ENCODE data around the gene KIAA0319L.
"Not testable (repeated sequence)": the region's sequence is repeated elsewhere in the genome, so short reads cannot be mapped to it uniquely, and the experiment has no call there.

The KIAA0319L gene

DNA sequence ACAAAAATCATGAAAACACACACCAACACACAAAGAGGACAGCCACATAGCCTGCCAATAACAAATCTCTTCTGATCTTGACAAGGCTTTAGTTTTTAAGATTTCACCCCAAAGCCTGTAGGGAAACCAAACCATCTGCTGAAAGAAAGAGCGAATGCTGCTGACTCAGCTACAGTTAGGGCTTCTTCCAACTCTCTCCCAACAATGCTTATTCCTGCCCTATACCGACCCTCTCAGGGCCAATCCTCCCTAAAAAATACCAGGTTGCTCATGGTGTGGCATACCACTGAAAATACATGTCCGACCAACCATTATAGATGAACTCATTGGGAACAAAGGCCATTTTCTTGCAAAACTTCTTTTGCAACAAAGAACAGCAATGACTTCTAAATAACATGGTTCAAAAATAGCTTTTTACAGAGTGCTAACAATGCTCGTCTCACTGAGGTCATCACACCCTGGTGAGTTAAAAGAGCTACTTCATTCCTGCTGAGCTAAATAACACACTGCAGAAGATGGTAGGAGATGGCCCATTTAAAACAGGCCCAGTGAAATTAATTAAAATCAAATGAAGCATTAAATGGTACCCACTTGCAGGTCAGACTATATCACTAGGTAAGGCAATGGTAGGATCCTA, 86.1 kb downstream of the KIAA0319L start:
- no peak for DNase-seq (ENCODE audit: extremely low read depth, insufficient read length)
- H3K36me3 ChIP-seq (ENCODE audit: control insufficient read depth, insufficient read depth, low read length), result peaks cover 1% of the 10 kb centered on the region
- TF ChIP-seq, protein P1, sequence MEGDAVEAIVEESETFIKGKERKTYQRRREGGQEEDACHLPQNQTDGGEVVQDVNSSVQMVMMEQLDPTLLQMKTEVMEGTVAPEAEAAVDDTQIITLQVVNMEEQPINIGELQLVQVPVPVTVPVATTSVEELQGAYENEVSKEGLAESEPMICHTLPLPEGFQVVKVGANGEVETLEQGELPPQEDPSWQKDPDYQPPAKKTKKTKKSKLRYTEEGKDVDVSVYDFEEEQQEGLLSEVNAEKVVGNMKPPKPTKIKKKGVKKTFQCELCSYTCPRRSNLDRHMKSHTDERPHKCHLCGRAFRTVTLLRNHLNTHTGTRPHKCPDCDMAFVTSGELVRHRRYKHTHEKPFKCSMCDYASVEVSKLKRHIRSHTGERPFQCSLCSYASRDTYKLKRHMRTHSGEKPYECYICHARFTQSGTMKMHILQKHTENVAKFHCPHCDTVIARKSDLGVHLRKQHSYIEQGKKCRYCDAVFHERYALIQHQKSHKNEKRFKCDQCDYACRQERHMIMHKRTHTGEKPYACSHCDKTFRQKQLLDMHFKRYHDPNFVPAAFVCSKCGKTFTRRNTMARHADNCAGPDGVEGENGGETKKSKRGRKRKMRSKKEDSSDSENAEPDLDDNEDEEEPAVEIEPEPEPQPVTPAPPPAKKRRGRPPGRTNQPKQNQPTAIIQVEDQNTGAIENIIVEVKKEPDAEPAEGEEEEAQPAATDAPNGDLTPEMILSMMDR (IDR thresholded peaks at IDR 0.05; ENCODE audit: insufficient read depth, low read length, poor library complexity, severe bottlenecking), result no peak
- H3K4me3 ChIP-seq (replicated peaks; ENCODE audit: low read depth, low read length), result no peak overlapping the region
- H3K27me3 ChIP-seq (replicated peaks; ENCODE audit: control insufficient read depth, insufficient read depth, low read length), result no peaks in the 10 kb centered on the region

DNA sequence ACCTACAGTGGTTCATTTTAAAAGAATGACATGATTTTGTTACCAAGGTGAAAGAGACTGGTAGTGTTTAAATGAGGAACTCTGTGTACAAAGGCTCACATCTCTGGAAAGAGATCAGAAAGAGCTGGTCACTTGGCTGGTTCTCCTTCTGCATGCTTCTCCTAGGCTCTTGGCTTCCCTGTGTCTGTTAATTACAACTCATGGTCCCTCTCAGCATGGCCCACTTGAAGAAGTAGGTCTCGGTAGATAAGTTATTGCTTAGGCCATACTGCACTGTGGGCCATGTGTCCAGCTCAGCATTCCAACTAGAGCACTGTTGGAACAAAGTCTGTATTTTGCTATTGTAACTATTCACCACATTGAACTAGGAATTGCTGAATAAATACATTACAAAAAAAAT, 91.1 kb downstream of the KIAA0319L start:
- H3K36me3 ChIP-seq (ENCODE audit: control insufficient read depth, insufficient read depth, low read length), result peaks cover 13% of the 10 kb centered on the region
- TF ChIP-seq, protein P1 (IDR thresholded peaks at IDR 0.05; ENCODE audit: insufficient read depth, low read length, poor library complexity, severe bottlenecking), result no peak
- no peaks in the 10 kb centered on the region for H3K27me3 ChIP-seq (replicated peaks; ENCODE audit: control insufficient read depth, insufficient read depth, low read length)
- no peak for DNase-seq (ENCODE audit: extremely low read depth, insufficient read length)
- H3K4me3 ChIP-seq (replicated peaks; ENCODE audit: low read depth, low read length), result no peak overlapping the region

DNA sequence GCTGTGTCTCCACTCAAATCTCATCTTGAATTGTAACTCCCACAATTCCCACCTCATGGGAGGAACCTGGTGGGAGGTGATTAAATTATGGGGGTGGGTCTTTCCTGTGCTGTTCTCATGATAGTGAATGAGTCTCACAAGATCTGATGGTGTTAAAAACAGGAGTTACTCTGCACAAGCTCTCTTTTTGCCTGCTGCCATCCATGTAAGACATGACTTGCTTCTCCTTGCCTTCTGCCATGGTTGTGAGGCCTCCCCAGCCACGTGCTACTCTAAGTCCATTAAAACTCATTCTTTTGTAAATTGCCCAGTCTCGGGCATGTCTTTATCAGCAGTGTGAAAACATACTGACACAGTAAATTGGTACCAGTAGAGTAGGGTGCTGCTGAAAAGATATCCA, 93.5 kb downstream of the KIAA0319L start:
- not testable (repeated sequence) for H3K27me3 ChIP-seq (replicated peaks; ENCODE audit: control insufficient read depth, insufficient read depth, low read length); H3K4me3 ChIP-seq (replicated peaks; ENCODE audit: low read depth, low read length); DNase-seq (ENCODE audit: extremely low read depth, insufficient read length)
- peaks cover 13% of the 10 kb centered on the region for H3K36me3 ChIP-seq (ENCODE audit: control insufficient read depth, insufficient read depth, low read length)

DNA sequence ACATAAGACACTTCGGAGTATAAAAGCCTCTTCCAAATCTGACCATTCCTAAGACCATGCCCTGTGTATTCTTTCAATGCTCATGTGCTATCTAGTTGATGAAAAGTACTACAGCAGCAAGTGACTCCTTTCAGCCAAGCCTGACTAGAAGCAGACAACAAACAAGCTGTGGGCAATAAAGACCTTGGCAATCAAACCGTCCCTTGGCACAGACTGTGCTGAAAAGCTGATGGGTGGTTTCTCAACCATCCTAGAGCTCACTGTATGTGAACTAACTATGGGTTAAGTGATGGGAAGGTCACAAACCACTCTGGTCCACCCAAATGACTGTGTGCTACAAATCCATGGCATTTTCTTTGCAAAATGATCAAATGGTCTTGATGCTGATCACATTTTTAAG, 94.0 kb downstream of the KIAA0319L start:
- no peak for DNase-seq (ENCODE audit: extremely low read depth, insufficient read length)
- Histone ChIP-seq H3K4me3 (replicated peaks; ENCODE audit: low read depth, low read length) (no peak overlapping the region), H3K27me3 (replicated peaks; ENCODE audit: control insufficient read depth, insufficient read depth, low read length) (no peaks in the 10 kb centered on the region), H3K36me3 (ENCODE audit: control insufficient read depth, insufficient read depth, low read length) (peaks cover 11% of the 10 kb centered on the region)
- TF ChIP-seq, protein P1 (IDR thresholded peaks at IDR 0.05; ENCODE audit: insufficient read depth, low read length, poor library complexity, severe bottlenecking), result no peak

DNA sequence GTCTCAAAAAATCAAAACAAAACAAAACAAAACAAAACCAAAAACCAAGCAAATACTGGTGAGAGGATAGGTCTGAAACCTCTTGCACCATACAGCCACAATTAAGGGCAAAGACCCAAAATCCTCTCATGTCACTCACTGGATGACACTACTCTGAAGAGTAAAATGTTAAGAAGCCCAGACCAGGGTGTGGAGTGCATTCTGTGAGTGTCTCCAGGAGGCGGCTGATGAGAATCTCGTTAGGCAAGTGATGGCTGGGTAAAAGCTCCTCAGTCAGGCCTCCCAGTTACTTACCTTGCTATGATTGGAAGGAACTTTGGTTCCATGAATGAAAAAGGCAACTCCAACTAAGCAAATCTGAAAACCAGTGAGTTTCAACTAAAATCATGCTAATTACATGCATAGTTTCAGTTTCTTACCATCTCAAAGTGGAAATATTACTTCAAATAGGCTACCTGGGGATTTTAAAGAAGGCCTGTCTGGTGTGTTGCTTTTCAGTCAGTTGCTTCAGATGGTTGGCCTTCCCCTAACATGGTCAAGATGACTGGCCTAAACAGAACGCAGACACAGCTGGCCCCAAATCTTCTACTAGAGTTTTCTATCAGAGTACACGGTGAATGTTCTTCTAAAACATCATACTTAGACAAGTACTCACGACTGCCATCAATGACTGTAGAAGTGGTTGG, 95.1 kb downstream of the KIAA0319L start:
- peak; percentile 29 for DNase-seq (ENCODE audit: extremely low read depth, insufficient read length)
- H3K27me3 ChIP-seq (replicated peaks; ENCODE audit: control insufficient read depth, insufficient read depth, low read length), result no peaks in the 10 kb centered on the region
- H3K36me3 ChIP-seq (ENCODE audit: control insufficient read depth, insufficient read depth, low read length), result peaks cover 12% of the 10 kb centered on the region
- H3K4me3 ChIP-seq (replicated peaks; ENCODE audit: low read depth, low read length), result no peak overlapping the region
- TF ChIP-seq, protein P1 (IDR thresholded peaks at IDR 0.05; ENCODE audit: insufficient read depth, low read length, poor library complexity, severe bottlenecking), result no peak

DNA sequence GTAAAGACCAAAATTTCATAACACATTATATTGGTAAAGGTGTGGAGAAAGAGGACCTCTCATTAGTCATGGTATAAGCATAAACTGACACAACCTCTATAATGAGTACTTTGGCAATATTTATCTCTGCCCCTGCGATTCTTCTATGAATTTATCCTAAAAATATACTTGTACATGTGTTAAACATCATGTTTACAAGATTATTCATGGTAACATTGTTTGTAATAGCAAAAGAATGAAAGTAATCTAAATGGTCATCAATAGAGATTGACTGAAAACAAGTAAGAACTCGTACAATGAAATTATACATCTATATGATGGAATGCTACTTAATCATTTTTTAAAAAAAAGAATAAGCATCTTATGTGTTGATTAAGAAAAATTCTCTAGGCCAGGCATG, 96.4 kb downstream of the KIAA0319L start:
- H3K27me3 ChIP-seq (replicated peaks; ENCODE audit: control insufficient read depth, insufficient read depth, low read length), result no peaks in the 10 kb centered on the region
- peaks cover 13% of the 10 kb centered on the region for H3K36me3 ChIP-seq (ENCODE audit: control insufficient read depth, insufficient read depth, low read length)
- TF ChIP-seq, protein P1 (IDR thresholded peaks at IDR 0.05; ENCODE audit: insufficient read depth, low read length, poor library complexity, severe bottlenecking), result no peak
- H3K4me3 ChIP-seq (replicated peaks; ENCODE audit: low read depth, low read length), result no peak overlapping the region
- no peak for DNase-seq (ENCODE audit: extremely low read depth, insufficient read length)

All from GM06990 (cell line).